H1 (cell line): ENCODE measurements around the gene FAM193A. TPM values are rescaled to one million over a fixed set of nuclear protein-coding genes. Genes with fewer than 3 reads are reported as not detected.

Experiments used
- CTCF ChIA-PET: fragments of 300-600 bp; sonication (Branson Sonifier 250); formaldehyde crosslinking; loops from one replicate; lab custom pipeline; 2021; ENCODE audit not compliant: partially characterized antibody; lab: Charles Lee
- POLR2A ChIA-PET: fragments of 300-600 bp; sonication (Branson Sonifier 250); formaldehyde crosslinking; loops from one replicate; lab custom pipeline; 2021; ENCODE audit warnings: inconsistent platforms; ENCODE audit not compliant: partially characterized antibody; lab: Charles Lee
- DNase-seq, 2 experiments: peaks; one replicate each; pipeline versions ENCODE4 v3.0.0 to v3.0.0-alpha.2; 2010 to 2022; ENCODE audit warnings: low spot score in 2 of 2, low read depth in 1 of 2, mixed read lengths in 1 of 2
- FAIRE-seq: peaks from 2 replicates; lab custom pipeline; 2011; peaks lifted over from hg19 to GRCh38; lab: Jason Lieb, UNC
- H2AFZ ChIP-seq: 2 replicates; pipeline ENCODE4 v1.8.1; 2012; ENCODE audit warnings: low read length, inconsistent platforms
- H2AK5ac ChIP-seq: 2 replicates; pipeline ENCODE4 v1.6.1; 2013; ENCODE audit warnings: low read depth, low read length
- H2BK120ac ChIP-seq: replicated peaks from 2 replicates; pipeline ENCODE3; 2013; ENCODE audit warnings: low read depth, low read length, inconsistent platforms
- H2BK12ac ChIP-seq: 2 replicates; pipeline ENCODE4 v1.6.1; 2013; ENCODE audit warnings: low read depth, low read length
- H2BK15ac ChIP-seq: 2 replicates; pipeline ENCODE4 v1.6.1; 2013; ENCODE audit warnings: low read length
- H2BK20ac ChIP-seq: 2 replicates; pipeline ENCODE4 v1.6.1; 2013; ENCODE audit warnings: low read length
- H2BK5ac ChIP-seq: 2 replicates; pipeline ENCODE4 v1.6.1; 2013; ENCODE audit warnings: low read depth, low read length
- H3K14ac ChIP-seq: 2 replicates; pipeline ENCODE4 v1.6.1; 2013; ENCODE audit warnings: inconsistent platforms; ENCODE audit not compliant: insufficient read length
- H3K18ac ChIP-seq: 2 replicates; pipeline ENCODE4 v1.6.1; 2013; ENCODE audit warnings: low read length; ENCODE audit errors: extremely low read depth
- H3K23ac ChIP-seq: 2 replicates; pipeline ENCODE4 v1.6.1; 2013; ENCODE audit warnings: inconsistent platforms; ENCODE audit not compliant: insufficient read length
- H3K23me2 ChIP-seq: 2 replicates; pipeline ENCODE4 v1.6.1; 2013; ENCODE audit warnings: low read depth, low read length
- H3K27ac ChIP-seq: 2 replicates; pipeline ENCODE4 v1.6.1; 2011; ENCODE audit warnings: low read depth, low read length, inconsistent platforms
- H3K27me3 ChIP-seq, 4 experiments: replicated peaks in 1 of 4; 1 replicate in 1 of 4; 2 replicates in 3 of 4; pipeline versions ENCODE4 v1.6.1 to v1.8.1; 2011 to 2013; ENCODE audit warnings: low read length in 3 of 4, mild to moderate bottlenecking in 3 of 4, inconsistent platforms in 2 of 4, mixed read lengths in 2 of 4, moderate library complexity in 1 of 4; ENCODE audit not compliant: control insufficient read depth in 3 of 4, insufficient read depth in 3 of 4; ENCODE audit errors: extremely low read depth in 1 of 4
- H3K36me3 ChIP-seq, 4 experiments: 2 replicates each; pipeline versions ENCODE4 v1.6.1 to v1.8.1; 2011 to 2013; ENCODE audit warnings: mild to moderate bottlenecking in 4 of 4, low read length in 3 of 4, moderate library complexity in 2 of 4, control low read depth in 1 of 4, inconsistent platforms in 1 of 4; ENCODE audit not compliant: insufficient read depth in 4 of 4, control insufficient read depth in 2 of 4
- H3K4ac ChIP-seq: replicated peaks from 2 replicates; pipeline ENCODE3; 2013; ENCODE audit warnings: low read length, low read depth, mixed read lengths, inconsistent platforms; ENCODE audit not compliant: insufficient read length
- H3K4me1 ChIP-seq, 4 experiments: replicated peaks in 1 of 4; 1 replicate in 1 of 4; 2 replicates in 3 of 4; pipeline versions ENCODE4 v1.6.1 to v1.8.1; 2011 to 2013; ENCODE audit warnings: low read length in 3 of 4, inconsistent platforms in 2 of 4, mixed read lengths in 1 of 4; ENCODE audit not compliant: insufficient read depth in 4 of 4, control insufficient read depth in 3 of 4
- H3K4me2 ChIP-seq, 2 experiments: 2 replicates each; pipeline versions ENCODE4 v1.6.1 to v1.8.1; 2011 to 2013; ENCODE audit warnings: low read depth in 2 of 2, low read length in 2 of 2, control low read depth in 1 of 2, inconsistent platforms in 1 of 2, mild to moderate bottlenecking in 1 of 2; ENCODE audit not compliant: insufficient read depth in 1 of 2
- H3K4me3 ChIP-seq, 4 experiments: fragments of 200-600, 300-600 bp in 1 of 4; sonication (generic), shearing (Covaris generic), sonication (Bioruptor Twin) in 1 of 4; 2 replicates each; pipeline versions ENCODE4 v1.5.1 to v1.8.1; 2011 to 2016; ENCODE audit warnings: low read length in 4 of 4, low read depth in 3 of 4, control low read depth in 2 of 4, inconsistent platforms in 2 of 4, mild to moderate bottlenecking in 2 of 4, mixed read lengths in 1 of 4, moderate library complexity in 1 of 4; ENCODE audit not compliant: insufficient read depth in 2 of 4; ENCODE audit errors: extremely low read depth in 1 of 4
- H3K56ac ChIP-seq: replicated peaks from 2 replicates; pipeline ENCODE3; 2013; ENCODE audit warnings: low read depth, mild to moderate bottlenecking, mixed read lengths, low read length, inconsistent platforms; ENCODE audit not compliant: insufficient read length
- H3K79me1 ChIP-seq: 2 replicates; pipeline ENCODE4 v1.6.1; 2013; ENCODE audit warnings: low read depth, low read length, control low read depth
- H3K79me2 ChIP-seq, 2 experiments: 2 replicates each; pipeline versions ENCODE4 v1.6.1 to v1.8.1; 2012 to 2013; ENCODE audit warnings: low read length in 2 of 2, mild to moderate bottlenecking in 2 of 2, inconsistent platforms in 1 of 2; ENCODE audit not compliant: insufficient read depth in 2 of 2, control insufficient read depth in 1 of 2
- H3K9ac ChIP-seq, 4 experiments: replicated peaks in 1 of 4; 1 replicate in 1 of 4; 2 replicates in 3 of 4; pipeline versions ENCODE4 v1.6.1 to v1.8.1; 2011 to 2013; ENCODE audit warnings: low read depth in 3 of 4, low read length in 3 of 4, control low read depth in 2 of 4, mild to moderate bottlenecking in 2 of 4, moderate library complexity in 2 of 4, inconsistent platforms in 1 of 4; ENCODE audit errors: extremely low read depth in 1 of 4
- H3K9me3 ChIP-seq, 2 experiments: 2 replicates each; pipeline versions ENCODE4 v1.6.1 to v1.8.1; 2012 to 2013; ENCODE audit warnings: mild to moderate bottlenecking in 2 of 2, moderate library complexity in 2 of 2, control low read depth in 1 of 2, inconsistent platforms in 1 of 2, low read depth in 1 of 2, low read length in 1 of 2, mixed read lengths in 1 of 2; ENCODE audit not compliant: insufficient read depth in 2 of 2
- H4K20me1 ChIP-seq, 2 experiments: replicated peaks in 1 of 2; 2 replicates each; pipeline versions ENCODE3 to v1.8.1; 2011 to 2013; ENCODE audit warnings: inconsistent platforms in 2 of 2, low read length in 2 of 2, mild to moderate bottlenecking in 1 of 2; ENCODE audit not compliant: insufficient read depth in 2 of 2, control insufficient read depth in 1 of 2
- H4K5ac ChIP-seq: 2 replicates; pipeline ENCODE4 v1.6.1; 2013; ENCODE audit warnings: low read length, low read depth, mixed read lengths, inconsistent platforms; ENCODE audit not compliant: insufficient read length
- H4K8ac ChIP-seq: 2 replicates; pipeline ENCODE4 v1.8.0; 2013; ENCODE audit warnings: mild to moderate bottlenecking, moderate library complexity, low read length, inconsistent platforms; ENCODE audit not compliant: insufficient read depth; ENCODE audit errors: extremely low read depth
- H4K91ac ChIP-seq: replicated peaks from 2 replicates; pipeline ENCODE3; 2013; ENCODE audit warnings: low read length, mixed read lengths, inconsistent platforms; ENCODE audit not compliant: insufficient read length
- BCL11A ChIP-seq, 2 experiments: IDR thresholded peaks; one replicate each; pipeline ENCODE4 v1.6.1; 2011; ENCODE audit warnings: low read depth in 2 of 2, low read length in 2 of 2, mild to moderate bottlenecking in 2 of 2
- CBX8 ChIP-seq: fragments of 300-800, 300-1000 bp; sonication (generic); IDR thresholded peaks from 2 replicates; pipeline ENCODE4 v1.7.1; 2016; ENCODE audit warnings: low read depth, low read length, borderline replicate concordance
- CHD1 ChIP-seq: IDR thresholded peaks from 2 replicates; pipeline ENCODE4 v1.6.1; 2012; ENCODE audit warnings: low read depth, low read length, improper control_type of control experiment
- HDAC2 ChIP-seq, 2 experiments: fragments of 300-600 bp in 1 of 2; sonication (generic) in 1 of 2; IDR thresholded peaks; 2 replicates each; pipeline ENCODE4 v1.6.1; 2011 to 2012; ENCODE audit warnings: low read depth in 2 of 2, low read length in 2 of 2, mild to moderate bottlenecking in 2 of 2, moderate library complexity in 2 of 2, borderline replicate concordance in 1 of 2, inconsistent platforms in 1 of 2
- NRF1 ChIP-seq: IDR thresholded peaks from 2 replicates; pipeline ENCODE4 v1.6.1; 2011; ENCODE audit warnings: mild to moderate bottlenecking, low read depth, low read length, improper control_type of control experiment
- SAP30 ChIP-seq: fragments of 300-600 bp; sonication (generic); IDR thresholded peaks from 2 replicates; pipeline ENCODE4 v1.7.1; 2012; ENCODE audit warnings: low read length, moderate library complexity, mild to moderate bottlenecking, inconsistent platforms; ENCODE audit not compliant: insufficient read depth, insufficient replicate concordance
- SIN3A ChIP-seq, 2 experiments: IDR thresholded peaks in 1 of 2; conservative IDR thresholded peaks in 1 of 2; 2 replicates each; pipeline ENCODE4 v1.6.1; 2011 to 2012; ENCODE audit warnings: low read length in 2 of 2, improper control_type of control experiment in 1 of 2, low read depth in 1 of 2, mild to moderate bottlenecking in 1 of 2
- SUZ12 ChIP-seq: fragments of 200-600 bp; sonication (generic); IDR thresholded peaks from 2 replicates; pipeline ENCODE4 v1.6.1; 2012; ENCODE audit warnings: mild to moderate bottlenecking, inconsistent platforms, low read length, moderate library complexity, mixed read lengths
- TCF12 ChIP-seq: IDR thresholded peaks from 2 replicates; pipeline ENCODE4 v1.6.1; 2011; ENCODE audit warnings: low read depth, mild to moderate bottlenecking, low read length
- WGBS, 2 experiments: shearing (Covaris generic) in 1 of 2; methylation state at CpG; one replicate each; pipeline versions ENCODE4 v1.1.6 to v1.1.7; 2013 to 2015; ENCODE audit warnings: low lambda C conversion rate in 2 of 2, mixed read lengths in 2 of 2, inconsistent platforms in 1 of 2, low coverage in 1 of 2, missing lambda C conversion rate in 1 of 2; ENCODE audit not compliant: insufficient replicate concordance in 2 of 2, insufficient coverage in 1 of 2, insufficient read length in 1 of 2; ENCODE audit errors: extremely low coverage in 1 of 2, missing lambda C conversion rate in 1 of 2; 5-methylcytosine and 5-hydroxymethylcytosine counted together
- polyA plus RNA-seq, 7 experiments: library from polyadenylated mRNA; depleted of rRNA in 3 of 7; stranded (reverse) in 5 of 7; unstranded in 2 of 7; fragments of >200 nt in 5 of 7; fragments of 200-250 nt in 2 of 7; gene quantifications; 1 replicate in 5 of 7; 2 replicates in 1 of 7; 4 replicates in 1 of 7; pipeline versions ENCODE4 v1.2.1 to v1.2.3, GENCODE V29; 2011 to 2013; ENCODE audit warnings: missing spikeins in 2 of 7, mixed read lengths in 2 of 7
- total RNA-seq: library from RNA; stranded (reverse); fragmentation: NEBNext Ultra II Directional; extraction: Animal tissue kit (Norgen Biotek cat#: 25700); gene quantifications from 2 replicates; pipeline ENCODE4 v1.2.1, GENCODE V29; 2021

Gene FAM193A
- total and polyA plus RNA-seq, 2 of the 8 experiments (the other 6 are each of a cell fraction or from before 2014, with no cell fraction given) = 8.7 to 26.2 TPM

- Histone ChIP-seq H2BK120ac (no peak overlapping the region), H2AFZ (no peak overlapping the region), H3K4me1 (no peaks in the 10 kb centered on the region), H3K18ac (no peak overlapping the region), H3K56ac (no peak overlapping the region), H2BK5ac (no peak overlapping the region), H2AK5ac (no peak overlapping the region), H3K4me2 (no peak overlapping the region), H3K79me2 (peaks cover 0 to 6% of the 10 kb centered on the region in 2 experiments; a peak in 1 of 4 replicates), H2BK15ac (no peak overlapping the region), H4K91ac (no peak overlapping the region), H3K9ac (no peak overlapping the region), H4K20me1 (peaks cover 0 to 4% of the 10 kb centered on the region in 2 experiments), H3K14ac (no peak overlapping the region), H3K27ac (no peak overlapping the region), H2BK20ac (no peak overlapping the region), H3K23me2 (no peaks in the 10 kb centered on the region), H4K5ac (no peak overlapping the region), H3K4me3 (no peak overlapping the region), H3K23ac (no peak overlapping the region), H3K4ac (no peak overlapping the region), H3K9me3 (no peaks in the 10 kb centered on the region), H3K79me1 (no peaks in the 10 kb centered on the region), H2BK12ac (no peak overlapping the region), H3K36me3 (peaks cover 8 to 33% (median 17%) of the 10 kb centered on the region in 4 experiments; a peak in 7 of 8 replicates), H3K27me3 (no peaks in the 10 kb centered on the region), H4K8ac (no peak overlapping the region)
- WGBS, 2 experiments = 83% methylated on average over 2 of the region's 2 CpGs; no CpG with 5 or more reads in 1 of the 2 experiments
- ChIA-PET POLR2A (interaction anchor here (1.4 kb wide), 1 partner anchor 270 kb away, joined by 3 read pairs; no protein-coding TSS in a partner anchor), CTCF (interaction anchor here (0.6 to 3.9 kb wide), 11 partner anchors 12 to 126 kb away, joined by 3 to 26 read pairs (median 3); no protein-coding TSS in a partner anchor)
- no peak for FAIRE-seq
- no peak for DNase-seq
- TF ChIP-seq SAP30 (no peak), NRF1 (no peak), SUZ12 (no peak), BCL11A (IDR thresholded peaks at IDR 0.05; ENCODE audit: low read depth in 2 of 2, low read length in 2 of 2) (no peak), HDAC2 (IDR thresholded peaks at IDR 0.05; ENCODE audit: borderline replicate concordance in 1 of 2, low read depth in 2 of 2, low read length in 2 of 2) (no peak), CHD1 (no peak), TCF12 (no peak), SIN3A (conservative IDR thresholded peaks at IDR 0.05 in 1 of 2, IDR thresholded peaks at IDR 0.05 in 1 of 2; ENCODE audit: low read depth in 1 of 2, low read length in 2 of 2) (no peak), CBX8 (no peak)
Observed at GRCh38 chr4:2672700-2673099, 136.3 kb downstream of the FAM193A start.
